Measurements from ENCODE around the gene SLC17A2.

DNA sequence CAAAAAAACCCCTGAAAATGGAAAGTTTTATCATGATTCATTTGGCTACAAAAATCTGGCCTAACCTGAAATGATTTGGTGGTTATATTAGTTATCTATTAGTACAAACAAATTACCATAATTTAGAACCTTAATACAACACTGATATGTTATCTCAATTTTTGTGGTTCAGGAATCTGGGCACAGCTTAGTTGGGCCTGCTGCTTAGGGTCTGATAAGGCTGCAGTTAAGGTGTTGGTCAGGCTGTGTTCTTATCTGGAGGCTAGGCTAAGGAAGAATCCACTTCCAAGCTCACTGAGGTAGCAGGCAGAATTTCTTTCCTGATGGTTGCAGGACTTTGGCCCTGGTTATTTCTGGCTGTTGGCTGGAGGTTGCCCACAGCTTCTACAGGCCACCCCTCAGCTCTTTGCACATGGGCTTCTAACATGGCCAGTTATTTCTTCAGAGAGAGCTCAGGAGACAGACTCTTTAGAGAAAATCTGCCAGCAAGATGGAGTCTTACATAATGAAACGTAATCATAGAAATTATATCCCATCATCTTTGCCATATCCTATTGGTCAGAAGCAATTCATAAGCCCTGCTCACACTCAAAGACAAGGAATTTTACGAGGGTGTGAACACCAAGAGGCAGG is 43.5 kb upstream of the SLC17A2 start:
- TF ChIP-seq, protein P1, sequence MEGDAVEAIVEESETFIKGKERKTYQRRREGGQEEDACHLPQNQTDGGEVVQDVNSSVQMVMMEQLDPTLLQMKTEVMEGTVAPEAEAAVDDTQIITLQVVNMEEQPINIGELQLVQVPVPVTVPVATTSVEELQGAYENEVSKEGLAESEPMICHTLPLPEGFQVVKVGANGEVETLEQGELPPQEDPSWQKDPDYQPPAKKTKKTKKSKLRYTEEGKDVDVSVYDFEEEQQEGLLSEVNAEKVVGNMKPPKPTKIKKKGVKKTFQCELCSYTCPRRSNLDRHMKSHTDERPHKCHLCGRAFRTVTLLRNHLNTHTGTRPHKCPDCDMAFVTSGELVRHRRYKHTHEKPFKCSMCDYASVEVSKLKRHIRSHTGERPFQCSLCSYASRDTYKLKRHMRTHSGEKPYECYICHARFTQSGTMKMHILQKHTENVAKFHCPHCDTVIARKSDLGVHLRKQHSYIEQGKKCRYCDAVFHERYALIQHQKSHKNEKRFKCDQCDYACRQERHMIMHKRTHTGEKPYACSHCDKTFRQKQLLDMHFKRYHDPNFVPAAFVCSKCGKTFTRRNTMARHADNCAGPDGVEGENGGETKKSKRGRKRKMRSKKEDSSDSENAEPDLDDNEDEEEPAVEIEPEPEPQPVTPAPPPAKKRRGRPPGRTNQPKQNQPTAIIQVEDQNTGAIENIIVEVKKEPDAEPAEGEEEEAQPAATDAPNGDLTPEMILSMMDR (IDR thresholded peaks at IDR 0.05; ENCODE audit: low read depth, low read length, poor library complexity, severe bottlenecking) = no peak
- no peak for TF ChIP-seq EZH2phosphoT487 (IDR thresholded peaks at IDR 0.05; ENCODE audit: borderline replicate concordance, low read length)

Measured in DOHH2 (cell line).